ENCODE data around the gene RBMS3.

Gene RBMS3

GRCh38 chr3:29525254-29525881 is 244.5 kb downstream of the RBMS3 start:
- no peak for DNase-seq (ENCODE audit: low read depth, low spot score)

- no peak for DNase-seq (ENCODE audit: low read depth, low spot score)
Measured at GRCh38 chr3:29527246-29527645, 246.4 kb downstream of the RBMS3 start.

- DNase-seq (ENCODE audit: low read depth, low spot score) = no peak
Measured at GRCh38 chr3:29531644-29532043, 250.8 kb downstream of the RBMS3 start.

- no peak for DNase-seq (ENCODE audit: low read depth, low spot score)
Measured at GRCh38 chr3:29532473-29532872, 251.6 kb downstream of the RBMS3 start.

- DNase-seq (ENCODE audit: low read depth, low spot score) = no peak
Measured at GRCh38 chr3:29534006-29534405, 253.1 kb downstream of the RBMS3 start.

GRCh38 chr3:29536016-29536758 is 255.3 kb downstream of the RBMS3 start:
- DNase-seq (ENCODE audit: low read depth, low spot score) = no peak

GRCh38 chr3:29537889-29538609 is 257.2 kb downstream of the RBMS3 start:
- DNase-seq (ENCODE audit: low read depth, low spot score) = no peak

- no peak for DNase-seq (ENCODE audit: low read depth, low spot score)
Measured at GRCh38 chr3:29538610-29538958, 257.7 kb downstream of the RBMS3 start.

- DNase-seq (ENCODE audit: low read depth, low spot score) = no peak
Measured at GRCh38 chr3:29540544-29540943, 259.7 kb downstream of the RBMS3 start.

GRCh38 chr3:29544701-29545363 is 264.0 kb downstream of the RBMS3 start:
- no peak for DNase-seq (ENCODE audit: low read depth, low spot score)

GRCh38 chr3:29545615-29546014 is 264.7 kb downstream of the RBMS3 start:
- no peak for DNase-seq (ENCODE audit: low read depth, low spot score)

GRCh38 chr3:29552051-29552450 is 271.2 kb downstream of the RBMS3 start:
- DNase-seq (ENCODE audit: low read depth, low spot score) = no peak

GRCh38 chr3:29554566-29554965 is 273.7 kb downstream of the RBMS3 start:
- no peak for DNase-seq (ENCODE audit: low read depth, low spot score)

GRCh38 chr3:29555590-29555989 is 274.7 kb downstream of the RBMS3 start:
- DNase-seq (ENCODE audit: low read depth, low spot score) = no peak

GRCh38 chr3:29557186-29557585 is 276.3 kb downstream of the RBMS3 start:
- no peak for DNase-seq (ENCODE audit: low read depth, low spot score)

- DNase-seq (ENCODE audit: low read depth, low spot score) = no peak
Measured at GRCh38 chr3:29557825-29558224, 277.0 kb downstream of the RBMS3 start.

GRCh38 chr3:29559741-29560465 is 279.0 kb downstream of the RBMS3 start:
- DNase-seq (ENCODE audit: low read depth, low spot score) = no peak

GRCh38 chr3:29561651-29562149 is 280.8 kb downstream of the RBMS3 start:
- no peak for DNase-seq (ENCODE audit: low read depth, low spot score)

GRCh38 chr3:29565236-29565635 is 284.4 kb downstream of the RBMS3 start:
- DNase-seq (ENCODE audit: low read depth, low spot score) = no peak

- DNase-seq (ENCODE audit: low read depth, low spot score) = no peak
Measured at GRCh38 chr3:29567501-29567900, 286.6 kb downstream of the RBMS3 start.

- DNase-seq (ENCODE audit: low read depth, low spot score) = no peak
Measured at GRCh38 chr3:29568355-29568754, 287.5 kb downstream of the RBMS3 start.
